ENCODE data around the gene TENM4.

DNA sequence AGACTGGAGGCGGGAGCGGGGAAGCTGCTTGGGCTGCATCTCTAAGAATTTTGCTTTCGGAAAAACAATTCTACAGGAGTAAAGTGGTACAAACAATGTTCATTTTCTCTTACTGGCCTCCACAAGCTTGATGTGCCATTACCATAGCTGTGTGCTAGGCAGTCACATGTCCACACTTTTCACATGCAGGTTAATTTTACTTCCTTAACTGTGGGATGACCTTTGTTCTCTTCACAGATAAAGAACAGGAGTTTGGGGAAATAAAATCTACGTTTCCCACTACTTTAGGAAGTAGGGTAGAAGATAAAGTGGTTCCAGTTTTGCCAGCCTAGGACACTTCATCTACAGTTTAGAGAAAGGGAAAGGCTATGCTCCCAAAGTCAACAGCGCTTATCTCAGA is 539.0 kb downstream of the TENM4 start:
- TF ChIP-seq CTCF (IDR thresholded peaks at IDR 0.05; ENCODE audit: low read depth, low read length, poor library complexity, severe bottlenecking) (no peak), EZH2phosphoT487 (IDR thresholded peaks at IDR 0.05; ENCODE audit: borderline replicate concordance, low read length) (no peak)

Data from DOHH2 (cell line).